ENCODE measurements around the gene CDSN.

DNA sequence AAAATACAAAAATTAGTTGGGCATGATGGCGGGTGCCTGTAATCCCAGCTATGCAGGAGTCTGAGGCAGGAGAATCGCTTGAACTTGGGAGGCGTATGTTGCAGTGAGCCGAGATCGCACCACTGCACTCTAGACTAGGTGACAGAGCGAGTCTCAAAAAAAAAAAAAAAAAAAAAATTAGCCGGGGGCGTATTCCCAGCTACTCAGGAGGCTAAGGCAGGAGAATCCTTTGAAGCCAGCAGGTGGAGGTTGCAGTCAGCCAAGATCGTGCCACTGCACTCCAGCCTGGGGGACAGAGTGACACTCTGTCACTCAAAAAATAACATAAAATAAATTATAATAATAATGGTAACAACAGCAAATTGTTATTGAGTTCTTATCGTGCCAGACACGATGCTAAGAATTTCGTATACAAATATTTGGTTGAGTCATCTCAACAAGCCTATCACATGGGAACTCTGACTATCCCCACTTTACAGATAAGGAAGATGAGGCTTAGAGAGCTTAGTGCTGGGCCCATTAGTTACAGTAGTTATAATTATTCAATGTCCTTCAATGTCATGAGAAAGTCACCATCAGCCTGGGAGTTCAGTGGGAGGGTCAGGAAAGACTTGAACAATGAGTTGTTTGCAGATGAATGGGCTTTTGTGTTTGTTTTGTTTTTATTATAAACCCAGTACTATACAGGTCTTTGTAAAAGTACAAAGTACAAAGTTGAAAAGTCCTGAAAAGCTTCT, 27.3 kb downstream of the CDSN start:
- TF ChIP-seq, protein P1, sequence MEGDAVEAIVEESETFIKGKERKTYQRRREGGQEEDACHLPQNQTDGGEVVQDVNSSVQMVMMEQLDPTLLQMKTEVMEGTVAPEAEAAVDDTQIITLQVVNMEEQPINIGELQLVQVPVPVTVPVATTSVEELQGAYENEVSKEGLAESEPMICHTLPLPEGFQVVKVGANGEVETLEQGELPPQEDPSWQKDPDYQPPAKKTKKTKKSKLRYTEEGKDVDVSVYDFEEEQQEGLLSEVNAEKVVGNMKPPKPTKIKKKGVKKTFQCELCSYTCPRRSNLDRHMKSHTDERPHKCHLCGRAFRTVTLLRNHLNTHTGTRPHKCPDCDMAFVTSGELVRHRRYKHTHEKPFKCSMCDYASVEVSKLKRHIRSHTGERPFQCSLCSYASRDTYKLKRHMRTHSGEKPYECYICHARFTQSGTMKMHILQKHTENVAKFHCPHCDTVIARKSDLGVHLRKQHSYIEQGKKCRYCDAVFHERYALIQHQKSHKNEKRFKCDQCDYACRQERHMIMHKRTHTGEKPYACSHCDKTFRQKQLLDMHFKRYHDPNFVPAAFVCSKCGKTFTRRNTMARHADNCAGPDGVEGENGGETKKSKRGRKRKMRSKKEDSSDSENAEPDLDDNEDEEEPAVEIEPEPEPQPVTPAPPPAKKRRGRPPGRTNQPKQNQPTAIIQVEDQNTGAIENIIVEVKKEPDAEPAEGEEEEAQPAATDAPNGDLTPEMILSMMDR (IDR thresholded peaks at IDR 0.05; ENCODE audit: poor library complexity): no peak
- TF ChIP-seq EZH2 (IDR thresholded peaks at IDR 0.05; ENCODE audit: borderline replicate concordance) (no peak), EZH2phosphoT487 (IDR thresholded peaks at IDR 0.05; ENCODE audit: low read depth, severe bottlenecking, unreplicated experiment) (no peak)
